GM12892 (cell line): ENCODE results near the gene FUT1.

Experiments
- POLR2A ChIP-seq: IDR thresholded peaks from 2 replicates; pipeline ENCODE4 v1.6.1; 2011; ENCODE audit warnings: low read depth, low read length, control low read depth
- POLR2AphosphoS5 ChIP-seq: IDR thresholded peaks from 2 replicates; pipeline ENCODE4 v1.6.1; 2011; ENCODE audit warnings: low read depth, low read length, control low read depth
- TAF1 ChIP-seq: IDR thresholded peaks from 2 replicates; pipeline ENCODE4 v1.6.1; 2011; ENCODE audit warnings: low read depth, mild to moderate bottlenecking, control low read depth, low read length, borderline replicate concordance

DNA sequence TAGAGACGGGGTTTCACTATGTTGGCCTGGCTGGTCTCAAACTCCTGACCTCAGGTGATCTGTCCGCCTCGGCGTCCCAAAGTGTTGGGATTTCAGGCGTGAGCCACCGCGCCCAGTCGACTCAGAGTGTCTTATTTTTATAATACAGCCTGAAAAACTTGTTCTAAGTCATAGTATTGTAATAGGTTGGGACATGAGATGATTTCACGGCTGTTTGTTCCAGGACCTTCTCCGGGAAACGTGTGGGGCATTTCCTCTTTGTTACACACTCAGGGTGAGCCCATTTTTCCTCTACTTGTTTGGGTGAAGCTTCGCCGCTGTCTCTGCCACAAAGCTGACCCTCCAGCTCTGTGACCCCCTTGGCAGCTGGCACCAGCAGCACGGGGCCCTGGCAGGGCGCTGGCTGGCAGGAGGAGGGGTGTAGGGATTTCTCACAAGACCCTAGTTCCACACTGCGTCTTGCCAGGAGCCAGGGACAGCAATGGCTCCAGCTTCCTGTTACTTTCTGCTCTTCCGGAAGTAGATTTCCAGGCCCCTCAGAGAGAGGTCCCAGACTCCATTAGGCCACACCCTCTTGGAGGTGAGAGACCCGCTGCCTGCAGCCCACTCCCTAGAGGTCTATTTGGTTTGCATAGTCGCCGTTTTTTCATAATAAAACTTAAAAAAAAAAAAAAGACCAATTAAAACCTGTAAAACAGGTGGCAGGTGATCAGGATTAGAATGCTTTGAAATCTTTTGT is 18.5 kb upstream of the FUT1 start:
- TF ChIP-seq POLR2A (no peak), POLR2AphosphoS5 (no peak), TAF1 (no peak)
